Measurements from ENCODE around the gene LRP1B. TPM values are rescaled to one million over a fixed set of nuclear protein-coding genes. Genes with fewer than 3 reads are reported as not detected.

LRP1B gene
- total and polyA plus RNA-seq, 2 of the 8 experiments (the other 6 are each of a cell fraction or from before 2014, with no cell fraction given): 0.03 TPM; not detected in 1

DNA sequence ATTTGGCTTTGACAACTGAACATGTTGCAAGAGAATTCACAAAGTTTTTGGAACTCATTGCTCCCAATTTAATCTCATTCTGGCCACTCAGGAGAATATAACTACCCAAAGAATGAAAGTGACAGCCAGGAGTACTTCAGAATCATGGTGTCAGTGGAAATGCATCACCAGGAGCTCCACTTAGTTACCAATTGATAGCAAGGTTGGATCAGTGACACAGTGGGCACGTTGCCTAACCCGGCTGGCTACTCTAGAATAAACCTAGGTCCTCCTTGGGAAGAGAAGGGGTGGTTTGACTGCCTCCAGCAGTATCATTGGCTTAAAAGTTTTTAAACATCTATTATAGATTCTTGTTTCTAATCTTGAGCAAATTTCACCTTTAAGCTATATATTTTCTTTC is 40.0 kb upstream of the LRP1B start (continued):
- no peak for TF ChIP-seq KDM1A (IDR thresholded peaks at IDR 0.05; ENCODE audit: borderline replicate concordance, low read length)

Measured in H1 (cell line).